Measurements from ENCODE around the gene ZBTB45. TPM values are rescaled to one million over a fixed set of nuclear protein-coding genes. Genes with fewer than 3 reads are reported as not detected.
A peak's percentile ranks its signal among the peaks of the same experiment; 100 is the strongest.

Gene ZBTB45
- total RNA-seq, 4 donors from 2014 or later: 7.4 to 21.6 (median 14.3) TPM

- Histone ChIP-seq H3K4me3 (peak overlapping the region; percentile 58 to 84 (median 76)), H3K27ac (peak overlapping the region; percentile 93 to 100 (median 99)), H3K9me3 (no peaks in the 10 kb centered on the region), H3K27me3 (no peaks in the 10 kb centered on the region), H3K36me3 (peaks cover 0 to 16% (median 0%) of the 10 kb centered on the region in 3 donors), H3K4me1 (peaks cover 4 to 61% (median 36%) of the 10 kb centered on the region in 4 donors)
- TF ChIP-seq POLR2A (IDR thresholded peaks at IDR 0.05) (peak; percentile 48 to 61), CTCF (IDR thresholded peaks at IDR 0.05) (no peak)
- peak; percentile 79 to 93 (median 89) for DNase-seq
Measured at GRCh38 chr19:58559275-58560006, 39.8 kb upstream of the ZBTB45 start.

GRCh38 chr19:58558623-58559274 is 39.1 kb upstream of the ZBTB45 start:
- H3K36me3 ChIP-seq: peaks cover 0 to 16% (median 0%) of the 10 kb centered on the region in 3 donors
- TF ChIP-seq POLR2A (IDR thresholded peaks at IDR 0.05) (peak; percentile 70 to 75), CTCF (IDR thresholded peaks at IDR 0.05) (no peak)
- H3K4me3 ChIP-seq: peak overlapping the region; percentile 58 to 84 (median 76)
- peaks cover 4 to 67% (median 42%) of the 10 kb centered on the region in 4 donors for H3K4me1 ChIP-seq
- DNase-seq: peak; percentile 99 to 100 (median 99)
- H3K27ac ChIP-seq: peak overlapping the region; percentile 93 to 100 (median 99)
- no peaks in the 10 kb centered on the region for H3K9me3 ChIP-seq
- H3K27me3 ChIP-seq: no peaks in the 10 kb centered on the region

- Histone ChIP-seq H3K36me3 (peaks cover 0 to 16% (median 0%) of the 10 kb centered on the region in 3 donors), H3K27ac (peak within 1 kb of the TSS; percentile 93 to 100 (median 99)), H3K9me3 (no peaks in the 10 kb centered on the region), H3K4me3 (peak within 1 kb of the TSS; percentile 58 to 84 (median 76)), H3K27me3 (no peaks in the 10 kb centered on the region), H3K4me1 (peaks cover 4 to 67% (median 41%) of the 10 kb centered on the region in 4 donors)
- TF ChIP-seq CTCF (IDR thresholded peaks at IDR 0.05) (no peak), POLR2A (IDR thresholded peaks at IDR 0.05) (no peak)
- peak in 2 of 3 donors; percentile 48 to 80 for DNase-seq
Measured at GRCh38 chr19:58558066-58558622, 38.5 kb upstream of the ZBTB45 start, which contains the start of gene UBE2M. Gene UBE2M, minus strand, starts transcription at chr19:58558611. Its CDS starts 230 bp downstream, at chr19:58558381.

GRCh38 chr19:58557221-58558065 is 37.8 kb upstream of the ZBTB45 start:
- TF ChIP-seq CTCF (IDR thresholded peaks at IDR 0.05): no peak
- H3K27me3 ChIP-seq: no peaks in the 10 kb centered on the region

More at GRCh38 chr19:58557221-58558065, 37.8 kb upstream of the ZBTB45 start:
- H3K36me3 ChIP-seq: peaks cover 0 to 23% (median 0%) of the 10 kb centered on the region in 3 donors
- peaks cover 0 to 60% (median 36%) of the 10 kb centered on the region in 4 donors for H3K4me1 ChIP-seq
- H3K4me3 ChIP-seq: peak overlapping the region; percentile 58 to 84 (median 76)
- DNase-seq: peak in 1 of 3 donors; percentile 45
- H3K27ac ChIP-seq: peak overlapping the region; percentile 93 to 100 (median 99)
- H3K9me3 ChIP-seq: no peaks in the 10 kb centered on the region
